ENCODE measurements around the gene PF4V1. TPM values are rescaled to one million over a fixed set of nuclear protein-coding genes. Genes with fewer than 3 reads are reported as not detected.

The PF4V1 gene
- total and polyA plus RNA-seq, 9 donors = 0.27 to 0.40 (median 0.31) TPM; not detected in 6

DNA sequence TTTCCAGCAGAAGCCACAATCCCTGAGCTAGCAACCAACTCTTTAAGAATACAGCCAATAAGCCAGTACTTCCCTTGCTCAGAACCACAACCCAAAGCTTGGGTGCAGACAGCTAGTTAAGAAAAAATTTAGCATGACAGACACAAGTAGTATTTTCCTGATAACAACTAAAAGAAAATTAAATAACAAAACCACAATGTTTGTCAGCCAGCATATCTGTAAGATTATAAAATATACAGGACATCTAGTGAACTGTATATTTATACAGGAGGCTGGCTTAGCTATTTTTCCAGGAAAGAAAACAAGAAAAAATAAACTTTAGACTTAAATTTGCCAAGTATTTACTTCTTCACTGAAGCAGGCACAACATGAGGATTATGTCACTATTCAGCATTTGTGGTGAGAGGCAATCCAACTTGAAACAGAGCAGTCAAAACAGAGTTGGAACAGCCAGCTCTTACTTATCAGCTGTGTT lies 6.6 kb downstream of the PF4V1 start:
- no peaks in the 10 kb centered on the region for H3K27me3 ChIP-seq (ENCODE audit: control insufficient read depth, insufficient read depth, low read length)
- H3K36me3 ChIP-seq (ENCODE audit: control insufficient read depth, insufficient read depth, low read length) = no peaks in the 10 kb centered on the region
- H3K4me3 ChIP-seq (ENCODE audit: low read length) = no peak overlapping the region
- no peaks in the 10 kb centered on the region for H3K4me1 ChIP-seq (ENCODE audit: control insufficient read depth, insufficient read depth, low read length)
- no peak overlapping the region for H3K27ac ChIP-seq (ENCODE audit: low read length)
- H3K9me3 ChIP-seq (replicated peaks; ENCODE audit: control insufficient read depth, low read depth, low read length) = no peaks in the 10 kb centered on the region
- peak; percentile 12 for DNase-seq

DNA sequence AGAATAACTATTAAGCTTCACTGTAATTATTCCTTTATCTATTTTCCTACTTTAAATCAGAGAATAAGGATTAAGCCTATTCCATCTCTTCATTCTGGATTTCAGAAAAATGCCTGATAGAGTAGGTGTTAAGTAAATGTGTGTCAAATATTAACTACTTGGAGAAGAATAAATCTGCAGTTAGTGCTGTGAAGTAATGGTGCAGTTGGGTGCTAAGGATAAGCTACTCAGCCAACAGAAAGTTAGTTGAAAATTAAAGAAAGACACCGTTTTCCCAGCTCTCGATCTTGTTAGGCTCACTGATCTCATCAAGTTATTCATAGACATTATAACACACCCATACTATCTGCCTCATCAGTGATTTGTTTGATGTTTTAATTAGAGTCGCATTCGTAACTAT lies 7.1 kb downstream of the PF4V1 start:
- no peaks in the 10 kb centered on the region for H3K27me3 ChIP-seq (ENCODE audit: control insufficient read depth, insufficient read depth, low read length)
- no peak overlapping the region for H3K27ac ChIP-seq (ENCODE audit: low read length)

DNA sequence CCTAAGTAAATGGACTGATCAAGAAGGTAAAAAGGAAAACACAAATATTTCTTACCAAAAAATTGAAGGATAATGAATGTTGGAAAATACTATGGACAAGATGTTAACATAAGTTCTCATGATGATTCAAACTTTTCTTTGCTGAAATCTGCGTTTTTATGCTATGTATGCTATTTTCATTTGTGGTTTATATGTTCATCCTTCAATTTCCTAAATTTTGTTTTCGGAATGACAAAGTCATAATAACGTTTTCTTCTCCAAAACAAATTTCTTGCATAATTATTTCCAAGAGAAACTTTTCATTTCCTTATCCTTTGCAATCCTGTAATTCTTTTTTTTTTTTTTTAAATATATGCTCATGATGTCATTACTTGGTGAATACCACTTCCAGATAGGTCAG lies 7.8 kb downstream of the PF4V1 start:
- WGBS (ENCODE audit: insufficient coverage) = no CpG with 5 or more reads among the region's 3 CpGs
- H3K27me3 ChIP-seq (ENCODE audit: control insufficient read depth, insufficient read depth, low read length) = no peaks in the 10 kb centered on the region
- H3K27ac ChIP-seq (ENCODE audit: low read length) = no peak overlapping the region
- no peaks in the 10 kb centered on the region for H3K36me3 ChIP-seq (ENCODE audit: control insufficient read depth, insufficient read depth, low read length)
- H3K4me3 ChIP-seq (ENCODE audit: low read length) = no peak overlapping the region
- no peaks in the 10 kb centered on the region for H3K4me1 ChIP-seq (ENCODE audit: control insufficient read depth, insufficient read depth, low read length)
- H3K9me3 ChIP-seq (replicated peaks; ENCODE audit: control insufficient read depth, low read depth, low read length) = no peaks in the 10 kb centered on the region
- DNase-seq = no peak

More for the DNA sequence above, 7.1 kb downstream of the PF4V1 start:
- no peak overlapping the region for H3K4me3 ChIP-seq (ENCODE audit: low read length)
- H3K9me3 ChIP-seq (replicated peaks; ENCODE audit: control insufficient read depth, low read depth, low read length) = no peaks in the 10 kb centered on the region
- no peak for DNase-seq
- WGBS (ENCODE audit: insufficient coverage) = no CpG with 5 or more reads among the region's 4 CpGs
- no peaks in the 10 kb centered on the region for H3K36me3 ChIP-seq (ENCODE audit: control insufficient read depth, insufficient read depth, low read length)
- H3K4me1 ChIP-seq (ENCODE audit: control insufficient read depth, insufficient read depth, low read length) = no peaks in the 10 kb centered on the region

DNA sequence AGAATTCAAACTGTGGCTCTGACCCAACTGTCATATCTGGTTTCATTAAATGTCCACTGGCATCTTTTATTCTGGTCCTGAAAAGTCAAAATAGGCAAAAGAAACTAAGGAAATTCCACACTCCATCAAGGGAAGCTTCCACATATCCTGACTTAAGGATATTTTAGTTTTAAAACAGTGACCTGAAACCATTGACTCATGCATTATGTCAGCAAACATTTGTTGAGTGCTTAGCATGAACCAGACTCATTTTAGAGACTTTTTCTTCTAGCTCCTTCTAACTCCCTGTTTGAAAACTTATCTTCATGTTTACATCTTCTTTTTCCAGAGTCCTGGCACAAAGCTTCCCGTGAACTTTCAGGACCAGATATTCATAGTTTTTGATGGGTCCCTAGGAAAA lies 9.2 kb downstream of the PF4V1 start:
- no peak overlapping the region for H3K4me3 ChIP-seq (ENCODE audit: low read length)
- no peaks in the 10 kb centered on the region for H3K27me3 ChIP-seq (ENCODE audit: control insufficient read depth, insufficient read depth, low read length)
- H3K36me3 ChIP-seq (ENCODE audit: control insufficient read depth, insufficient read depth, low read length) = no peaks in the 10 kb centered on the region
- H3K27ac ChIP-seq (ENCODE audit: low read length) = no peak overlapping the region
- no CpG with 5 or more reads among the region's 1 CpG for WGBS (ENCODE audit: insufficient coverage)
- DNase-seq = no peak
- H3K4me1 ChIP-seq (ENCODE audit: control insufficient read depth, insufficient read depth, low read length) = no peaks in the 10 kb centered on the region
- no peaks in the 10 kb centered on the region for H3K9me3 ChIP-seq (replicated peaks; ENCODE audit: control insufficient read depth, low read depth, low read length)

DNA sequence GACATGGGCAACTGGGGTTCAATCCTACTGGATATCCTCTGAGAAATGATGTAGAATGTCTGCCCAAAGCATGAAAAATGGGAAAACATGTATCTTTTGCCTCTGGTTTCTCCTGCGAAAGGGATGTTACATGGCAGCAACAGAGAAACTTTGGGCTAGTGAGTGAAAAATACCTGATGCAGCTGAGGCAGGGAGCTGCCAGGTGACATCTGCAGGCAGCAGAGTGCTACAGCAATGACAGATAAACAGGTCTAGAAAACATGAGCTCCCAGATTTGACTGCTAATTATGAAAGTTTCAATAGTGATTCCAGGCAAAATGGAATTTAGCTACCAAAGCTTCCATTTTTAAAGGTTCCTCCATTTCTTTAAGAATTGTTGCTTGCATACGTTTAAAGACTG lies 11.3 kb downstream of the PF4V1 start:
- H3K27me3 ChIP-seq (ENCODE audit: control insufficient read depth, insufficient read depth, low read length) = peaks cover 10% of the 10 kb centered on the region
- peaks cover 7% of the 10 kb centered on the region for H3K4me1 ChIP-seq (ENCODE audit: control insufficient read depth, insufficient read depth, low read length)
- no peak overlapping the region for H3K27ac ChIP-seq (ENCODE audit: low read length)
- WGBS (ENCODE audit: insufficient coverage) = 67% methylated on average over 1 of the region's 2 CpGs
- H3K36me3 ChIP-seq (ENCODE audit: control insufficient read depth, insufficient read depth, low read length) = no peaks in the 10 kb centered on the region
- DNase-seq = no peak
- no peaks in the 10 kb centered on the region for H3K9me3 ChIP-seq (replicated peaks; ENCODE audit: control insufficient read depth, low read depth, low read length)
- no peak overlapping the region for H3K4me3 ChIP-seq (ENCODE audit: low read length)

DNA sequence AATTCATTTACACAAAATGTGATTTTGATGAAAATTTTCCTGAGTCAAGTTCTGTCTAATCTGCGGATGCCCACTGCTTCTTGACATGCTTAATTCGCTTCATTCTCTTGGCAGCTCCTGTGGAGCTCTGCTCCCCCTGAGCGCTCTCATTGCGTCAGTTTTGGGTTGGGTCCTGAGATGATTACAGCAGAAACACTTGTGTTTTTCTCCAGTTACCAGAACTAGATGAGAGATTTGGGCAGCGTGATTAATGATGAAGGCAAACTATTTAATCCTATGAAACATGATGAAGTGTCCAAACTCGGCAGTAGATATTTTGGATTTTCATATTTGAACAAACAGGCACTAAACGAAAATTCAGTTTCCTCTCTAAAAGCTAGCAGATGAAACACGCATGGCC lies 11.9 kb downstream of the PF4V1 start:
- no peak for DNase-seq
- no peak overlapping the region for H3K27ac ChIP-seq (ENCODE audit: low read length)
- WGBS (ENCODE audit: insufficient coverage) = 90% methylated on average over 2 of the region's 8 CpGs

DNA sequence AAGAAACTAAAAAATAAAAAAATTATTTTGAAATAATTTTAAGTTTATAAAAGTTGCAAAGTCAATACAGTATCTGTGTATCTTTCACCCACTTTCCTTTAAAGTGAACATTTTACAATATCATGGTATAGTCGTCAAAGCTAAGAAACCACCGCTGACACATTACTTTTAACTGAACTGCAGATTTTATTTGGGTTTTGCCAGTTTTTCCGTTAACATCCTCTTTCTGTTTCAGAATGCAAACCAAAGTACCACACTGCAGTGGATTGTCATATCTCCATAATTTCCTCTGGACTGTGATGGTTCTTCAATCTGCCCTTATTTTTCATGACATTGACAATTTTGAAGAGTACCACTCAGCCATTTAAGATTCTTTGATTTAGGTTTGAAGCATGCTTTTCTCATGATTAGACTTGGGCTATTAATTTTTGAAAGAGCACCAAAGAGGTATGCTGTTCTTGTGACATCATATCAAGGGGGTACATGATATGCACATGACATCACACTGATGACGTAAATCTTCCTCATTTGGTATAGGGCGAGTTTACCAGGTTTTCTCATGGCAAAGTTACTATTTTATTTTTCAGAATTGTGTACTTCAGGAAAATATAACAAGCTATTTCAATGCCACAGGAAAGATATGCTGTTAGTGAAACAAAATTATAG lies 12.5 kb downstream of the PF4V1 start:
- no peaks in the 10 kb centered on the region for H3K9me3 ChIP-seq (replicated peaks; ENCODE audit: control insufficient read depth, low read depth, low read length)
- peaks cover 10% of the 10 kb centered on the region for H3K4me1 ChIP-seq (ENCODE audit: control insufficient read depth, insufficient read depth, low read length)
- no peaks in the 10 kb centered on the region for H3K36me3 ChIP-seq (ENCODE audit: control insufficient read depth, insufficient read depth, low read length)
- no peak overlapping the region for H3K27ac ChIP-seq (ENCODE audit: low read length)
- WGBS (ENCODE audit: insufficient coverage) = no CpG with 5 or more reads among the region's 5 CpGs
- H3K27me3 ChIP-seq (ENCODE audit: control insufficient read depth, insufficient read depth, low read length) = peaks cover 21% of the 10 kb centered on the region
- H3K4me3 ChIP-seq (ENCODE audit: low read length) = no peak overlapping the region
- no peak for DNase-seq

More for the DNA sequence above, 11.9 kb downstream of the PF4V1 start:
- Histone ChIP-seq H3K4me3 (ENCODE audit: low read length) (no peak overlapping the region), H3K4me1 (ENCODE audit: control insufficient read depth, insufficient read depth, low read length) (peaks cover 10% of the 10 kb centered on the region), H3K27me3 (ENCODE audit: control insufficient read depth, insufficient read depth, low read length) (peaks cover 16% of the 10 kb centered on the region), H3K9me3 (replicated peaks; ENCODE audit: control insufficient read depth, low read depth, low read length) (no peaks in the 10 kb centered on the region), H3K36me3 (ENCODE audit: control insufficient read depth, insufficient read depth, low read length) (no peaks in the 10 kb centered on the region)

DNA sequence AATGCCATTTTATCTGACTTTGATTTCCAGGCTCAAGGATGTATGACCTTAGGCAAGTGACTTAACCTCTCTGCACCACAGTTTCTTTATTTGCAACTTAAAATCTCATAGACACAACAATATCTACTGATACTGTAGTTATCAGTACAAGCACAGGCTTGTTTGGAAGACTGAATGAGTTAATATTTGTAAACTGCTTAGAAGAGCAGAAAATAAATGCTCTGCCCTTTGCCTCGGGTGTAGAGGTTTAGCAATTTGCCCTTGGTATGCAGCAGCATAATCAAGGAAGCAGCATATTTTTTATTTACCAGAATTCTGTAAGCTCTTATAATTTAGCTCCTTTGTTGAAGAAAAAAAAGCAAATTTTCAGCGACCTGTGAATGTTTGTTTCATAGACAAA lies 13.2 kb downstream of the PF4V1 start:
- Histone ChIP-seq H3K9me3 (replicated peaks; ENCODE audit: control insufficient read depth, low read depth, low read length) (no peaks in the 10 kb centered on the region), H3K4me3 (ENCODE audit: low read length) (no peak overlapping the region), H3K4me1 (ENCODE audit: control insufficient read depth, insufficient read depth, low read length) (peaks cover 10% of the 10 kb centered on the region), H3K27ac (ENCODE audit: low read length) (no peak overlapping the region), H3K36me3 (ENCODE audit: control insufficient read depth, insufficient read depth, low read length) (no peaks in the 10 kb centered on the region), H3K27me3 (ENCODE audit: control insufficient read depth, insufficient read depth, low read length) (peaks cover 21% of the 10 kb centered on the region)
- no CpG with 5 or more reads among the region's 2 CpGs for WGBS (ENCODE audit: insufficient coverage)
- DNase-seq = no peak

DNA sequence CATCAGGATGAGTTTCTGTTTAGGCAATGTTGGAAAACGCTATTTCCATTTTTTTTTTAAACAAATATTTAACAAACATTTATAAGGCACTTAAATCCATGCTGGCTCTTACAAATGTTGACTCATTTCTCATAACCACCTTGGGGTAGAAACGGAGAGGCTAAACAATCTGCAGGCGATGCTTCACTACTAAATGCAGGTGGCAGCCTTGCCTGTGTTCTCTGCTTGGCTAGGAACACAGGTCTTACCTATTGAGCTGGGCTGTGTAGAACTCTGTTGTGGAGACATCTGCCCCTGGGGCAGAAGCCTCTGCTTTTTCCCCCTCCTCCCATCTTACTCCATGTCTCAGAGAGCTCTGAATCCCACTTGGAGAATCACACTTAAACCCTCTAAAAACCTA lies 14.7 kb downstream of the PF4V1 start:
- Histone ChIP-seq H3K27me3 (ENCODE audit: control insufficient read depth, insufficient read depth, low read length) (peaks cover 21% of the 10 kb centered on the region), H3K4me1 (ENCODE audit: control insufficient read depth, insufficient read depth, low read length) (peaks cover 10% of the 10 kb centered on the region), H3K36me3 (ENCODE audit: control insufficient read depth, insufficient read depth, low read length) (no peaks in the 10 kb centered on the region), H3K4me3 (ENCODE audit: low read length) (no peak overlapping the region), H3K27ac (ENCODE audit: low read length) (no peak overlapping the region), H3K9me3 (replicated peaks; ENCODE audit: control insufficient read depth, low read depth, low read length) (no peaks in the 10 kb centered on the region)
- DNase-seq = no peak
- WGBS (ENCODE audit: insufficient coverage) = 57% methylated on average over 1 of the region's 3 CpGs

DNA sequence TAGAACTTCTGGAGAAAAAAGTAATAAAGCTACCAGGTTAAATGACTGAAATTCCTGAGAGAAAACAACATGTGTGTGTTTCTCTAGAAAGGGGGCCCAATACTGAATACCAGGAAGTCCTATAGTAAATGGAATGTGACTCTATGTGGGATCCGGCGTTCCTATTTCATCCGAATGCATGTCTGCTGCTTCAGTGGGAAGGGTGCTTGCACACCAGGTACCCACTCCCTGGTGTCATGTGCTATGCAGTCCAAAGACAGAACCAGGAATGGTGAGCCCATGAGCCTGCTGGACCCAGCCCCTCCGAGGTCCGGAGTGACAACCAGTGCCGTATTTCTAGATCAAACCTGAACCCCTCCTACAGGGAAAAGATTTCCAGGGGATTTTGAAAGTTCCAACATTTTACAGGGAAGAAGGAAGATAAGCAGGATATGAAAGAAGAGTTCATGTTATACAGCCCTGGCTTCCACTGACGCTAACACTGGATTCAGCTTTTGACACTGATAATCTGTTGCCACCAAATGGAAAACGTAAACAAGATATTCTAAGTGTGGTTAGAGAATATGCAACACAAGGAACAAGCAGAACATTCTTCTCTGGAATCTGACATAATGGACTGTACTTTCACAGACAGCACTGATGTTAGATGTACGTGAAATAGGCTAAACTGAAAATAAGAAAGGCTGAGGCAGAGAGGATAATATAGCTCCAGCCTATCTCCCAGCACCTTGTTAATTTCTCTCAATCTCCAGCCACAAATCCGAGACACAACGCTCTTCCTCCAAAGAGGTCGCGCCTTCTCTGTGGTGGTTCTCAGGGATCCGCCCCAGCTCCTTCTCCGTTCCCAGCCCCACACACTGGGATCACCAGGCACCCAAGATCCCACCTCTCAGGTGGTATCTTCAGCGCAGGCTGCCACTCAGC lies 15.4 kb downstream of the PF4V1 start:
- DNase-seq = peak; percentile 5
- Histone ChIP-seq H3K9me3 (replicated peaks; ENCODE audit: control insufficient read depth, low read depth, low read length) (no peaks in the 10 kb centered on the region), H3K27ac (ENCODE audit: low read length) (no peak overlapping the region), H3K4me3 (ENCODE audit: low read length) (peak overlapping the region; percentile 55), H3K4me1 (ENCODE audit: control insufficient read depth, insufficient read depth, low read length) (peaks cover 10% of the 10 kb centered on the region), H3K36me3 (ENCODE audit: control insufficient read depth, insufficient read depth, low read length) (no peaks in the 10 kb centered on the region), H3K27me3 (ENCODE audit: control insufficient read depth, insufficient read depth, low read length) (peaks cover 21% of the 10 kb centered on the region)
- WGBS (ENCODE audit: insufficient coverage) = 25% methylated on average over 10 of the region's 16 CpGs

Measured in muscle of leg (tissue), 11 donors.